ENCODE measurements around the gene THADA. TPM values are rescaled to one million over a fixed set of nuclear protein-coding genes. Genes with fewer than 3 reads are reported as not detected.
"Not testable (repeated sequence)": the region's sequence is repeated elsewhere in the genome, so short reads cannot be mapped to it uniquely, and the experiment has no call there.

The THADA gene
- total RNA-seq, 2 experiments from 2014 or later: 26.2 to 32.2 TPM

GRCh38 chr2:43387092-43388062 lies 208.5 kb downstream of the THADA start:
- CTCF ChIA-PET: interaction anchor here (0.7 to 1.2 kb wide), 3 partner anchors 9 to 23 kb away, joined by 3 to 4 read pairs (median 3); no protein-coding TSS in a partner anchor

GRCh38 chr2:43386679-43387078 lies 209.2 kb downstream of the THADA start:
- POLR2A ChIA-PET, DNase-seq, H3K9me3 Mint-ChIP-seq, H3K27me3 Mint-ChIP-seq, H3K4me3 Mint-ChIP-seq, H3K27ac Mint-ChIP-seq: not testable (repeated sequence)
- peaks cover 28% of the 10 kb centered on the region for H3K4me1 Mint-ChIP-seq
- H3K36me3 Mint-ChIP-seq (ENCODE audit: low read depth): peaks cover 13% of the 10 kb centered on the region
- CTCF ChIA-PET: interaction anchor here (0.7 to 1.2 kb wide), 3 partner anchors 9 to 24 kb away, joined by 3 to 4 read pairs (median 3); no protein-coding TSS in a partner anchor

More at GRCh38 chr2:43387092-43388062, 208.5 kb downstream of the THADA start:
- DNase-seq: no peak
- Mint-ChIP-seq H3K27ac (peak overlapping the region; percentile 6), H3K27me3 (no peaks in the 10 kb centered on the region), H3K4me3 (no peak overlapping the region), H3K36me3 (ENCODE audit: low read depth) (peaks cover 11% of the 10 kb centered on the region), H3K9me3 (no peaks in the 10 kb centered on the region), H3K4me1 (peaks cover 28% of the 10 kb centered on the region)
- POLR2A ChIA-PET: no interaction called here

DNA sequence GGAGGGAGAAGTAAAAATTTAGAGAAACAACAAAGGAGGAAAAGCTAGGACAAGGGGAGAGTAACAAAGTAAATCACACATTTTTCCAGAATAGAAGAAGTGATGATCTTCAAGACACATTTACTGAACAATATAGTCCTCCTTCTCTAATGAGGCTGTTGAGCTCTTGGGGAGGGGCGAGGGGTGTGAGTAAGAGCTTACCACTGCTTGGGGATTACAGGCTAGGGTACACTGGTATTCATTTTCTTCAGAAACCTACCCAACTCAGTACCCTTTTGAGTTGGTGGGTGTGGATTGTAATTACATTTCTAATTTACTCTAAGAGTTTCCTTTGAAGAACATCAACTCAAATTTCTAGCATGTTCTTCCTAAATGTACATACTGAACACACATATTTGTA lies 211.7 kb downstream of the THADA start:
- Mint-ChIP-seq H3K36me3 (ENCODE audit: low read depth) (peaks cover 26% of the 10 kb centered on the region), H3K27me3 (no peaks in the 10 kb centered on the region), H3K4me3 (no peak overlapping the region), H3K9me3 (no peaks in the 10 kb centered on the region), H3K4me1 (peaks cover 28% of the 10 kb centered on the region), H3K27ac (no peak overlapping the region)
- DNase-seq: no peak
- POLR2A ChIA-PET: no interaction called here
- CTCF ChIA-PET: interaction anchor here (0.5 to 0.6 kb wide), 2 partner anchors 101 to 545 kb away, joined by 3 read pairs; no protein-coding TSS in a partner anchor

GRCh38 chr2:43383533-43383932 lies 212.3 kb downstream of the THADA start:
- Mint-ChIP-seq H3K36me3 (ENCODE audit: low read depth) (peaks cover 29% of the 10 kb centered on the region), H3K27me3 (no peaks in the 10 kb centered on the region), H3K4me3 (no peak overlapping the region), H3K9me3 (no peaks in the 10 kb centered on the region), H3K27ac (no peak overlapping the region), H3K4me1 (peaks cover 28% of the 10 kb centered on the region)
- ChIA-PET POLR2A (no interaction called here), CTCF (no interaction called here)
- no peak for DNase-seq

- H3K27ac Mint-ChIP-seq: no peak overlapping the region
- DNase-seq: no peak
- H3K36me3 Mint-ChIP-seq (ENCODE audit: low read depth): peaks cover 30% of the 10 kb centered on the region
- H3K4me3 Mint-ChIP-seq: no peak overlapping the region
- ChIA-PET CTCF (interaction anchor here (0.5 to 1.8 kb wide), 2 partner anchors 9 to 123 kb away, joined by 3 to 4 read pairs; no protein-coding TSS in a partner anchor), POLR2A (no interaction called here)
- H3K4me1 Mint-ChIP-seq: peaks cover 14% of the 10 kb centered on the region
- H3K27me3 Mint-ChIP-seq: no peaks in the 10 kb centered on the region
- H3K9me3 Mint-ChIP-seq: peaks cover 2% of the 10 kb centered on the region
These were observed 216.3 kb downstream of the THADA start for GRCh38 chr2:43379494-43379893.

DNA sequence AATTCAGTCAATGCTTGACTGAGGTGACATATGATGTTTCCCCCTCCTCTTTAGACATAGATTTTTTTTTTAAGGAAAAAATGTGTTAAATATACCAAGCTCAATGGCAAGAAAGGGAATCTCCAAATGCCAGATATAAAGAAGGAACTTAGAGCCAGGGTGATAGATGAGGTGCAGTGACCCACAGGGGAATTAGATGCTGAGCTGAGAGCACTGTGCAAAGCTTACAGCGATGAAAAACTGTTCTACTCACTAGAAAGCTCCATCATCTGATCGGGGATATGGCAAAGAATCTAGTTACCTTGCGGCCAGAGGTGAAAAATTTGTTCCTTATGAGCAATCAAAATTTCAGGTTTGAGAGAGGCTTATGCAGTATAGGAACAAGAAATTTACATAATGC lies 218.5 kb downstream of the THADA start:
- CTCF ChIA-PET: no interaction called here
- Mint-ChIP-seq H3K4me1 (peaks cover 1% of the 10 kb centered on the region), H3K9me3 (peaks cover 2% of the 10 kb centered on the region), H3K27ac (no peak overlapping the region), H3K4me3 (no peak overlapping the region), H3K36me3 (ENCODE audit: low read depth) (peaks cover 24% of the 10 kb centered on the region), H3K27me3 (no peaks in the 10 kb centered on the region)
- POLR2A ChIA-PET: no interaction called here
- DNase-seq: no peak

DNA sequence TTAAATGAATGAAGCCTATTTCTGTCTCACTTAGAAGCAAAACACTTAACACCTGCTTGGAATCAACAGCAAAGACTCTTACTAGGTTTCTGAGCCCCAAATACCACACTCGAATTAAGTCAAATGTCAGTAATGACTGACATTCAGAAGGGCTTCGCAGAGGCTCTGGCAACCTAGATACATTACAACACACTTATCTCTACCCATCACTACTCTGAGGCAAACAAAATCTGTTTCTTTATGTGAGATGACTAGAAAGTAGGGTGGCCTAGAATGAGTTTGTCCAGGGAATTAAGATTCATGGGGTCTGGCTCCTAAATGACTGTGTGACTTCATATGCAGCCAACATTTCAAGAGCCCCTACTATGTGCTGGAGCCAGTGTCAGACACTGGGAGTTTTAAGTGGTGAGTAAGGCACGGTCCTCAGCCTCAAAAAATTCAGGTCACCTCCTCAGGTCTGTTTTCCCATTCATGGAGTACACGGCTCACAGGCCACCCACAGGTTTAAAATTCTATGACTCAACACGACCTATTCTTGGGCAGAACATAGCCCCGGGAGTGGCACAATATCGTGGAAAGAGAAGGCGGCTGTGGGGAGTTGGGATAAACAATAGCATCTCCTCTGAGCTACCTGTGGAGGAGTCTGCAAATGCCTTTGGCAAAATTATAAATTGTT lies 219.2 kb downstream of the THADA start:
- no peaks in the 10 kb centered on the region for H3K27me3 Mint-ChIP-seq
- DNase-seq: no peak
- H3K36me3 Mint-ChIP-seq (ENCODE audit: low read depth): peaks cover 20% of the 10 kb centered on the region
- no peaks in the 10 kb centered on the region for H3K4me1 Mint-ChIP-seq
- ChIA-PET POLR2A (no interaction called here), CTCF (no interaction called here)
- no peak overlapping the region for H3K4me3 Mint-ChIP-seq
- H3K9me3 Mint-ChIP-seq: peaks cover 2% of the 10 kb centered on the region
- no peak overlapping the region for H3K27ac Mint-ChIP-seq

GRCh38 chr2:43375746-43376522 lies 219.9 kb downstream of the THADA start:
- H3K4me1 Mint-ChIP-seq: no peaks in the 10 kb centered on the region
- no peak for DNase-seq
- ChIA-PET CTCF (no interaction called here), POLR2A (no interaction called here)
- H3K27ac Mint-ChIP-seq: no peak overlapping the region
- peaks cover 2% of the 10 kb centered on the region for H3K9me3 Mint-ChIP-seq
- no peak overlapping the region for H3K4me3 Mint-ChIP-seq
- H3K27me3 Mint-ChIP-seq: no peaks in the 10 kb centered on the region
- H3K36me3 Mint-ChIP-seq (ENCODE audit: low read depth): peaks cover 16% of the 10 kb centered on the region

GRCh38 chr2:43372416-43373081 lies 223.3 kb downstream of the THADA start:
- DNase-seq: no peak
- Mint-ChIP-seq H3K4me1 (peaks cover 1% of the 10 kb centered on the region), H3K36me3 (ENCODE audit: low read depth) (peaks cover 3% of the 10 kb centered on the region), H3K27ac (no peak overlapping the region), H3K27me3 (no peaks in the 10 kb centered on the region), H3K4me3 (no peak overlapping the region), H3K9me3 (no peaks in the 10 kb centered on the region)
- CTCF ChIA-PET: no interaction called here
- POLR2A ChIA-PET: no interaction called here

GRCh38 chr2:43370705-43371104 lies 225.1 kb downstream of the THADA start:
- no peaks in the 10 kb centered on the region for H3K27me3 Mint-ChIP-seq
- H3K4me3 Mint-ChIP-seq: no peak overlapping the region
- CTCF ChIA-PET: no interaction called here
- H3K4me1 Mint-ChIP-seq: peaks cover 5% of the 10 kb centered on the region
- no peak overlapping the region for H3K27ac Mint-ChIP-seq
- peaks cover 6% of the 10 kb centered on the region for H3K36me3 Mint-ChIP-seq (ENCODE audit: low read depth)
- DNase-seq: no peak
- no peaks in the 10 kb centered on the region for H3K9me3 Mint-ChIP-seq
- POLR2A ChIA-PET: no interaction called here

DNA sequence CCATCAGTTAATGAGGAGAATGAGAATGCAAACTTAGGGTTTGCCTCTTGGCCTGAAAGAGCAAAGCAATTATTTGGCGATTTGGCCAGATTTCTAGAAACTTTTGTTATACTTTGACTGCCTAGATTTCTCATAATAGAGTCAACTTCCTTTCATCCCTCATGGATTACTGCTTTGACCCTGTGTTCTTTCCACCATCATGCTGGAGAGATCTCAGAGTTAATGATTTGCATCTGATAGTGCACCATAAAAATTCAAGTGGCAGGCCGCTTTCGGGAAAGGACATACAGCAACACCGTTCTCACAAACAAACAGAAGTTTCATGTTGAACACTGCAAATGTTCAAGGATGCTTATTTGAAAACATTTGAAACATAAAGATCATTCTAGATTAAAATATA lies 225.7 kb downstream of the THADA start:
- H3K36me3 Mint-ChIP-seq (ENCODE audit: low read depth): peaks cover 9% of the 10 kb centered on the region
- no peak for DNase-seq
- CTCF ChIA-PET: no interaction called here
- H3K27me3 Mint-ChIP-seq: no peaks in the 10 kb centered on the region
- no peak overlapping the region for H3K27ac Mint-ChIP-seq
- POLR2A ChIA-PET: no interaction called here
- no peak overlapping the region for H3K4me3 Mint-ChIP-seq
- peaks cover 5% of the 10 kb centered on the region for H3K4me1 Mint-ChIP-seq
- H3K9me3 Mint-ChIP-seq: no peaks in the 10 kb centered on the region
